Bronchial epithelial cell (primary cell): ENCODE results near the gene KRT20. TPM values are rescaled to one million over a fixed set of nuclear protein-coding genes. Genes with fewer than 3 reads are reported as not detected.

Experiments used
- DNase-seq: peaks from one replicate; pipeline ENCODE4 v3.0.0-alpha.2; 2010; ENCODE audit warnings: low read depth
- FAIRE-seq: peaks from 2 replicates; lab custom pipeline; 2011; peaks lifted over from hg19 to GRCh38; lab: Jason Lieb, UNC
- H3K27me3 ChIP-seq: 2 replicates; pipeline ENCODE4 v1.5.1; 2011; ENCODE audit warnings: low read length; ENCODE audit not compliant: control insufficient read depth, insufficient read depth
- H3K36me3 ChIP-seq: 2 replicates; pipeline ENCODE4 v1.5.1; 2011; ENCODE audit warnings: low read length; ENCODE audit not compliant: control insufficient read depth, insufficient read depth
- H3K4me3 ChIP-seq: 2 replicates; pipeline ENCODE4 v1.5.1; 2011; ENCODE audit warnings: mild to moderate bottlenecking, low read depth, low read length, control low read depth
- total RNA-seq: library from RNA; depleted of rRNA; stranded (reverse); fragments of >200 nt; gene quantifications from 2 replicates; pipeline ENCODE4 v1.2.1, GENCODE V29; 2014
- TF ChIP-seq, protein P1 (sequence below): IDR thresholded peaks from 2 replicates; pipeline ENCODE4 v1.5.1; 2011; ENCODE audit warnings: mild to moderate bottlenecking, moderate library complexity, low read length, control low read depth, inconsistent platforms; ENCODE audit not compliant: insufficient read depth, severe bottlenecking

Gene KRT20
- total RNA-seq, 1 donor from 2014 or later = not detected

DNA sequence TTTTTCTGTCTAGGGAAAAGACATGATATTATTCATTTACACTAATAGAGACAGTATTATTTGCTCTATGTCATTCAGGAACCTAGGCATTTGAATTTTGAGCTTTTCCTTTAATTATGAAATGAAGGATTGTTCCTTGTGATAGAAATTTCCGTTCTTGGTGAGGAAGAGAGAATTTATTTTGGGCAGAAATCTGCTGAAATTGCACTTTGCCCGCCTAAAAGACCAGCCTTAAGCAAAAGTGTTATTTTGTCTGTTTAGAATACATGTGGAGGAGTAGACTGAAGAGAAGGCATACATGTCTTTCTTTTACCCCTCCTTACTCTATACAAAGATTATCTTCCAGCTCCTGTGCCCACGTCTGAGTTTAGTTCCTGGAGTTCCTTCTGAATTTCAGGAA is 45.8 kb downstream of the KRT20 start:
- no peak for FAIRE-seq
- Histone ChIP-seq H3K4me3 (no peak overlapping the region), H3K36me3 (no peaks in the 10 kb centered on the region), H3K27me3 (no peaks in the 10 kb centered on the region)
- TF ChIP-seq, protein P1, sequence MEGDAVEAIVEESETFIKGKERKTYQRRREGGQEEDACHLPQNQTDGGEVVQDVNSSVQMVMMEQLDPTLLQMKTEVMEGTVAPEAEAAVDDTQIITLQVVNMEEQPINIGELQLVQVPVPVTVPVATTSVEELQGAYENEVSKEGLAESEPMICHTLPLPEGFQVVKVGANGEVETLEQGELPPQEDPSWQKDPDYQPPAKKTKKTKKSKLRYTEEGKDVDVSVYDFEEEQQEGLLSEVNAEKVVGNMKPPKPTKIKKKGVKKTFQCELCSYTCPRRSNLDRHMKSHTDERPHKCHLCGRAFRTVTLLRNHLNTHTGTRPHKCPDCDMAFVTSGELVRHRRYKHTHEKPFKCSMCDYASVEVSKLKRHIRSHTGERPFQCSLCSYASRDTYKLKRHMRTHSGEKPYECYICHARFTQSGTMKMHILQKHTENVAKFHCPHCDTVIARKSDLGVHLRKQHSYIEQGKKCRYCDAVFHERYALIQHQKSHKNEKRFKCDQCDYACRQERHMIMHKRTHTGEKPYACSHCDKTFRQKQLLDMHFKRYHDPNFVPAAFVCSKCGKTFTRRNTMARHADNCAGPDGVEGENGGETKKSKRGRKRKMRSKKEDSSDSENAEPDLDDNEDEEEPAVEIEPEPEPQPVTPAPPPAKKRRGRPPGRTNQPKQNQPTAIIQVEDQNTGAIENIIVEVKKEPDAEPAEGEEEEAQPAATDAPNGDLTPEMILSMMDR = no peak
- no peak for DNase-seq

DNA sequence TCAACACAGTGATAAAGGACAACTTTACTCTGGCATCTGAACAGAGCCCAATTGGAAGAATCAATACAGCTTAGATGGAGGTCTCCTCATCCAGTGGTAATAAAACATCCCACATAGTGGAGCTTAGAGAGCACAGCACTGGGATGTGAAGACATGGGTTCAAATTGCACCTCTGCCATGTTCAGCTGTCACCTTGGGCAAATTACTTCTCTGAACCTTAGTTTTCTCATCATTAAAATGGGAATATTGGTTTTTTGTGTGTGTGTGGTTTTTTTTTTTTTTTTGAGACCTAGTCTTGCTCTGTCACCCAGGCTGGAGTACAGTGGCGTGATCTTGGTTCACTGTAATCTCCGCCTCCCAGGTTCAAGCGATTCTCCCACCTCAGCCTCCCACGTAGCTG is 49.0 kb downstream of the KRT20 start:
- no peak for FAIRE-seq
- Histone ChIP-seq H3K4me3 (no peak overlapping the region), H3K36me3 (no peaks in the 10 kb centered on the region), H3K27me3 (no peaks in the 10 kb centered on the region)
- no peak for DNase-seq
- TF ChIP-seq, protein P1 = no peak

DNA sequence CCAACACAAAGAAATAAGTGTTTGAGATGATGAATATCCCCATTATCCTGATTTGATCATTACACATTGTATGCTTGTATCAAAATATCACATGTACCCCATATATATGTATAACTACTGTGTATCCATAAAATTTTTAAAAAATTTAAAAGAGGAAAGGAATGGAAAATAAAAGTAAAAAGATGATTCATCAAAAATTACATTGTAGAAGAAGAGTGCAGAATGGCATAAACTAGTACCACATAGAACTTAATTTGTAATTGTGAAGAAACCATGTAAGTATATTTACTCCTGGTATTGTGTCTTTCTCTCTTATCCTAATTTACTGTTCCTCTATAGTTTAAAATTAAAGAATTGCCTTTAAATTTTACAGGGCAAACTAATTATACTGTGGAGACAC is 51.2 kb downstream of the KRT20 start:
- Histone ChIP-seq H3K4me3 (no peak overlapping the region), H3K36me3 (no peaks in the 10 kb centered on the region), H3K27me3 (no peaks in the 10 kb centered on the region)
- TF ChIP-seq, protein P1 = no peak
- no peak for DNase-seq
- FAIRE-seq = no peak

DNA sequence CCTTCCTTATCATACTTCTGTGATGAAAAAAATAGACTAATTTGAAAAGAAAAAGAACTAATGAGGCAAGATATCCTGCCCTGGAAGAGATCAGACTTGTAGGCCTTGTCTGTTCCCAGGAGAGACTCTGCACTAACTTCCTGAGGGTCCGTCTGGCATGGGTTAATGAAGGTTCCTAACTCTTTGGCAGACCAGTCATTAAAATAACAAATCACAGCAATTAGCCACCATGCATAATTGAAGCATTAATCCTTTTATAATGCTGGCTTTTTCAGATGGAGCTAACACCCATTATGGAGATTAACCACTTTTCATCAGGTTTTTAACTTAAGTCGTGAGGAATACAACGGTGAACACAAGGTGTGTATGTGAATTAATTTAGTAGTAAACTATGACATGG is 52.2 kb downstream of the KRT20 start:
- TF ChIP-seq, protein P1 = no peak
- no peak for DNase-seq
- no peak for FAIRE-seq
- no peaks in the 10 kb centered on the region for H3K36me3 ChIP-seq
- no peak overlapping the region for H3K4me3 ChIP-seq
- H3K27me3 ChIP-seq = no peaks in the 10 kb centered on the region

DNA sequence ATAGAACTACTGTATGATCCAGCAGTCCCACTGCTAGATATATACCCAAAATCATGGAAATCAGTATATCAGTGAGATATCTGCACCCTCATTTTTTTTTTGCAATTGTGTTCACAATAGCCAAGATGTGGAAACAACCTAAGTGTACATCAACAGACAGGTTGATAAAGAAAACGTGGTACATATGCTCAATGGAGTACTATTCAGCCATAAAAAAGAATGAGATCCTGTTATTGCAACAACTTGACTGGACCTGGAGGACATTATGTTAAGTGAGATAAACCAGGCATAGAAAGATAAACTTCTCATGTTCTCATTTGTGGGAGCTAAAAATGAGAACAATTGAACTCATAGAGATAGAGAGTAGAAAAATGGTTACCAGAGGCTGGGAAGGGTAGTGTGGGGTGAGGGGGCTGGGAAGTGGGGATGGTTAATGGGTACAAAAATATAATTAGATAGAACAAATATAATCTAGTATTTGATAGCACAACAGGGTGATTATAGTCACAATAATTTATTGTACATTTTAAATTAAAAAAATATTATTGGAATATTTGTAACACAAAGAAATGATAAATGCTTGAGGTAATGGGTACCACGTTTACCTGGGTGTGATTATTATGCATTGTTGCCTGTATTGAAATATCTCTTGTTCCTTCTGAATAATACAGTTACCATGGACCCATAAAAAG is 54.8 kb downstream of the KRT20 start:
- DNase-seq = no peak
- Histone ChIP-seq H3K36me3 (no peaks in the 10 kb centered on the region), H3K27me3 (no peaks in the 10 kb centered on the region), H3K4me3 (no peak overlapping the region)
- TF ChIP-seq, protein P1 = no peak
- no peak for FAIRE-seq
